Measurements from ENCODE around the gene APBB2.
"Not testable (repeated sequence)": the region's sequence is repeated elsewhere in the genome, so short reads cannot be mapped to it uniquely, and the experiment has no call there.

APBB2 gene

DNA sequence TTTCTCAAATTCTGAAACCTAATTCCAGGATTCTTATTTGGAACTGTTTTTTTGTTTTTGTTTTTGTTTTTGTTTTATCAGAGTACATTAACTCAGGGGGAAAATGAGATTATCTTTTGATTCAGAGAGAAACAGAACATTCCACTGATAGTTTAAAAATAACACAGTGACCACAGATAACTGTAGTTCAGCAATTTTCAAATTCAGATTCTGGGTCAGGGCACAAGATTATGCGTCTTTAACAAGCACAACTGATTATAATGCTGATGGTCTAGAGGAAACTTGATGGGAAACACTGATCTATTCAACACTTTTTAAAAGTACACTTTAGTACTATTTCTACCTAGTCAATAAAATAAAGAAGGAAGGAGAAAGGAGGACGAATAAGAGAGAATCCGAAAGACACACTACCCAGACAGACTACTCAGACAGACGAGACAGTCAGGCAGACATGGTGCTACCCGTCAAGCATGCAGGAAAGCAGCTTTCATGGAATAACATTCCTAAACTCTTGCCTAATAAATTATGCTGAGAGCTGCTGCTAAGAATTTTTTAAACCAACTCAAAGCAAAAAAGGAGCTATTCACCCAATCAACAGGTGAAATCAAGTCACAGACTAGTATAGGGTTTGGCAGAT lies 59.0 kb downstream of the APBB2 start:
- no peak for DNase-seq

DNA sequence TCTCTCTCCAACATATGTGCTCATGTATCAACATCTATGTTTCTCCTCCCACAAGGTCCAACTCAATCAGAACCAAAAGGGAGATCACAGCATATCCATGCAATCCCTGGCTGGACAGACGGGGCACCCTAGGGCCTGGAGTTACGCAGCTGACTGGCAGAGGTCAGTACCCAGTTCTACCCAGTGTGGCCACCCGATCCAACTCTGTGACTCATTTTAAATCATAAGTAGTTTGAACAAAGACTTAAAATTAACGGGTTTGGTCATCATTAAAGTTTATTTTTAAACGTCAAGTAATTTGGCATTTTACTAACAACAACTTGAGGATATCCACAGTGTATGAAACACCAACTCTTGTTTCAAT lies 59.5 kb downstream of the APBB2 start:
- DNase-seq = no peak

DNA sequence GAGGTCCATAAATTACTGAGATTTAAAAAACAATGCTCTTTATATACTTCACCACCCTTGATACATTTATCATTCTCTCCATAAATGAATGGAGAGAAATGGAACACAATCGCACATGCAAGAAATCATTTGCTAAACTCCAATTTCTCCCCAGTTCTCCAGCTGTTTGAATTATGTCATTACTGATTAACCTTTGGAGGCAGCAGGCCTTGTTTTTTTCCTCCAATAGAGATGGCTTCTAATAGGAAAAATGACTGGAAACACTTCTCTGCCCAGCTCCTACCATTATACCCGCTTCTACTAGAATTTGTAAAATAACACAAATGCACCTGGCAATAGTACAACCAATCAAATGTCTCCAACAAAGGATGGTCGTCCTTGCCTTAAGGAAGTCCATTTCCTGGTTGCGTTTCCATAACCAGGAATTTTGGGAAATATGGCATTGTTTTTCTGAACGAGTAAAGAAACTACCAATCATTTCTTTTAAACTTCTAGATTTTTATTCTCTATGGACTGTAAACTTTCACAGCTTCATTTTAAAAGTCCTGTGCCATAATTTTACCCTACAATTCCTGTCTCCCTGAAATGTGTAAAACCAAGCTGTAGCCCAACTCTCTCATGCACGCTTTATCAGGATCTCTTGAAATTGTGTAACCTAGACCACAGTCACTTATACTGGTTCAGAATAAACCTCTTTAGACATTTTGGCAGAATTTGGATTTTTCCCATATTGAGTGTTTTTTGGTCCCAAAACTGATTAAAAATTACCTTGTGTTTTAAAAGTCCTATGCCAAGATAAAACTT lies 60.1 kb downstream of the APBB2 start:
- DNase-seq = no peak

DNA sequence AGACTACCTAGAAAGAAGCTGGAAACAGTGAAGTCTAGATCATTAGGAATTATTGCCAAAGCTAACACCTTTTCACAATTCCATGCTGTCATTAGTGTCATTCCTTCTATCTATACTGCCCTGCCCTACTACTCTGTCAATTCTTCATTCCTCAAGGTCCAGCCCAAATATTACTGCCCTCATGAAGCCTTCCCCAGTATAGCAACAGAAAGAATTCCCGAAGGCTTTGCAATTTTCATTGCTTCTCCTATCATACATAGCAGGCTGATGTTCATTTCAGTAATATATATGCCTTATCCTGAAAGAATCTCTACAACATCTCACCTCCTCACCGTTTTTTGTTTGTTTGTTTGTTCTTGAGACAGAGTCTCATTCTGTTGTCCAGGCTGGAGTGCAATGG lies 63.9 kb downstream of the APBB2 start:
- DNase-seq = no peak

DNA sequence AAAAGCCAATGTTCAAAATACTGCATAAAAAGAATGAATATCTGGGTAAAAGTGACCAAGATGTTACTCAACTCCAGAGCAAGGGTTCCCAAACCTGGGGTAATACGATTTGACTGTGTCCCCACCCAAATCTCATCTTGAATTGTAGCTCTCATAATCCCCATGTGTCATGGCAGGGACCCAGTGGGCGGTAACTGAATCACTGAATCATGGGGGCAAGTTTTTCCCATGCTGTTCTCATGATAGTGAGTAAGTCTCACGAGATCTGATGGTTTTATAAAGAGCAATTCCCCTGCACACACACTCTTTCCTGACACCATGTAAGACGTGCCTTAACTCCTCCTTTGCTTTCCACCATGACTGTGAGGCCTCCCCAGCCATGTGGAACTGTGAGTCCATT lies 64.8 kb downstream of the APBB2 start:
- not testable (repeated sequence) for DNase-seq

DNA sequence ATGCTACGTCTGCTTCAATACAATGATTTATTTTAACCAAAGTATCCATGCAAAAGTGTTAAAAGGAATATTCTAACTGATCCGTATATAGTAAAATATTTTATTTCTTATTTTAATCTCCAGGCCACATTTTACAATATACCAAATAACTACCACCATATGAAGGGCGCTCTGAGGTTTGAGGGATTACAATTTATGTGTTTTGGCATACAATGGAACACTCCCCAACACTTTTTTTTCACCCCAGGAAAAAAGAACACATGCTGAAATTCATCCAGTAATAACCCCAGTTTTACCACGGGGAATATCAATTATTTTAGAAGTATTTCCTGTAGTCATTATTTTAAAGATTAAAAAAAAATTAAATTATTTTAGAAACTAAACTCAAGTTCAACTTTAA lies 65.4 kb downstream of the APBB2 start:
- no peak for DNase-seq

DNA sequence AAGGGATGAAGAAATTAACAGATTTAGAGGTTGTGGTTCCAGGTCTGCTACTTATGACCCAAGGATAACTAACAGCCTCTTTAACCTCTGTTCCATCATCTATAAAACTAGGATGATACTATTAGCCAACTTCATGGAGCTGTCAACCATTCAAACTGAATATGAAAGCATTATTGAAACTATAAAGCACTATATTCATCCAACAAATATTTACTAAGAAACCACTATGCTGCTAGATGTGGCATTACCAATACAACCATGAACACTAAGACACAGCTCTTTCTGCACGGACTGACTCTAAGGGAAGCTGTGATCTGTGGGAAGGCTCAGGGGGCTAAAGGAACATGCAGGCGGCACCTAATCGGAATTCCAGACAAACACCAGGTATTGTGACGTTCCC lies 66.0 kb downstream of the APBB2 start:
- no peak for DNase-seq

DNA sequence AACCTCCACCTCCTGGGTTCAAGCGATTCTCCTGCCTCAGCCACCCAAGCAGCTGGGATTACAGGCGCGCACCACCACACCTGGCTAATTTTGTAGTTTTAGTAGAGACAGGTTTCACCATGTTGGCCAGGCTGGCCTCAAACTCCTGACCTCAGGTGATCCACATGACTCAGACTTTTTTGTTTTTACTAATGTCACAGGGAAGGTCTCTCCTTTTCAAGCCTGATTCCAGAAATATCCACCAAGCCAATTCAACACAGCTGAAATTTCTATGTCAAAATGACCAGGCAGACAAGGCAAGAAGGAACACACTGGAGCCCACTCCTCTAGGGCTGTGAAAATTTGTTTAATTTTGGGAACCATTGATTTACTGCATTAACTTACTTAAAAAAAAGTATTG lies 66.8 kb downstream of the APBB2 start:
- not testable (repeated sequence) for DNase-seq

DNA sequence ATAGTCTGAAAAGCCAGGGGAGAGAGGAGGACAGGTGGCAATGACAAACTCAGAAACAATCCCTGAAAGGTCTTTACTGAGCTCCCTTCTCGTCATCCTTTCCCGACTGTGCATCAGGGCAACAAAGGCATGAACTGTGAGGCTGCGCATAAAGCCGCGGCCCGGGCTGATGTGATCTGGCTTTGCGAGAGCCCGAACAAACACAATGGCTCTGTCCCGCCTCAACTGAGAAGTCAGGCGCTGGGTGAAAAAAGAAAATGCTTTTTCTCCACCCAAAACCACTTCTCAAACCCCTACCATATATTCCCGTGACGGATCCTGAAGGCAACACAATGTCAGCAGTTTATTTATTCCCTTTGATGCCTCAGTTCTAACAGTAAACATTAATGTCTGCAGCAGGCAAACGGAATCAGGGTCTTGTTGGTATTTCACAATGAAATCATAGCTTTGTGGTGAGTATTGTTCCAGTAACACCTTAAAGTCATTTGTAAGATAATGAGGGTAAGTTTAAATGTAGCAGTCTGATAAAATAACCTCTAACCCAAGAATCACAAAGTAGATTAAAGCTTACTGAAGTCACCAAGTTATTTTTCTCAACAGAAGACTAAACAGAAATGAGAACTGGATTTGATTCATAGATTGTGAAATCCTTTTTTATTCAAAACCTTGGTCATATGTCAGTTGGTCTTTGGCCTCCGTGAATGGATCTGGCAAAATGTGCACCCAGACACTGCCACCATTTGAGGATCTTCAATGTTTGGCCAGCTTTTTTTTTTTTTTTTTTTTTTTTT lies 67.4 kb downstream of the APBB2 start:
- no peak for DNase-seq

DNA sequence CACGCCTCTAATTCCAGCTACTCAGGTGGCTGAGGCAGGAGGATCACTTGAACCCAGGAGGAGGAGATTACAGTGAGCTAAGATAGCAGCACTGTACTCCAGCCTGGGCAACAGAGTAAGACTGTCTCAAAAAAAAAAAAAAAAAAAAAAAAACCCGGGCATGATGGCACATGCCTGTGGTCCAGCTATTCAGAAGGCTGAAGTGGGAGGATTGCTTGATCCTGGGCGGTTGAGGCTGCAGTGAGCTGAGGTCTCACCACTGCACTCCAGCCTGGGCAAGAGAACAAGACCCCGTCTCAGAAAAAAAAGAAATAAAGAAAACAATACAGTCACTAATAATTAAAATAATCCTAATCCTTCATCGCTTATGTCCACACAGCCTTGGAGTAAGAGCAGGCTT lies 68.1 kb downstream of the APBB2 start:
- no peak for DNase-seq

DNA sequence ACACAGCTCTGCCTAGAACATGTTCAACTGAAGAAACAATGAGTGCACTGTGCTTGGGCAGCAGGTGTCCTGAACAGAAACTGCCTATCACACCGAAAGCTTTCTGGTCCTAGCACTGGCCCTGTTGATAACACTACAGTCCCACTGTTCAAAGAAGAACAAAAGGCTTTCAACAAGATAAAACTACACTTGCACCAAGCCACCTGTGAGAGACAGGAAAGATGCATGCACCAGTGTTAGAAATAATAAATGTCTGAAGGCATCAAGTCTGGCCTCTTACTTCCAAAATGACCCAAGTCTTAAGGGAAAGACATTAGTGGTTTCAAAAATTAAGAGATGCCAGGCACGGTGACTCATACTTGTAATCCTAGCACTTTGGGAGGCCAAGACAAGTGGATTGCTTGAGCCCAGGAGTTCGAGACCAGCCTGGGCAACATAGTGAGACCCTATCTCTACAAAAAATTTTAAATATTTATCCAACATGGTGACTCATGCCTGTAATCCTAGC lies 68.7 kb downstream of the APBB2 start:
- DNase-seq = no peak

DNA sequence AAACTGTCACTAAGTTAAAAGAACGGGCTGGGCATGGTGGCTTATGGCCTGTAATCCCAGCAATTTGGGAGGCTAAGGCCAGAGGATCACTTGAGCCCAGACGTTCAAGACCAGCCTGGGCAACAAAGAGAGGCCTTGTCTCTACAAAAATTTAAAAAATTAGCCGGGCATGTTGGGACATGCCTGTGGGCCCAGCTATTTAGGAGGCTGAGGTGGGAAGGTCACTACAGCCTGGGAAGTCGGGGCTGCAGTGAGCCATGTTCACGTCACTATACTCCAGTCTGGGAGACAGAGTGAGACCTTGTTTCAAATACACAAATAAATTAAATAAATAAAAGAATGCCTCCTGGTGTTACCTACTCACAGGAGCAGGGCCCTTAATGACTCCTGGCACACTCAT lies 69.5 kb downstream of the APBB2 start:
- no peak for DNase-seq

DNA sequence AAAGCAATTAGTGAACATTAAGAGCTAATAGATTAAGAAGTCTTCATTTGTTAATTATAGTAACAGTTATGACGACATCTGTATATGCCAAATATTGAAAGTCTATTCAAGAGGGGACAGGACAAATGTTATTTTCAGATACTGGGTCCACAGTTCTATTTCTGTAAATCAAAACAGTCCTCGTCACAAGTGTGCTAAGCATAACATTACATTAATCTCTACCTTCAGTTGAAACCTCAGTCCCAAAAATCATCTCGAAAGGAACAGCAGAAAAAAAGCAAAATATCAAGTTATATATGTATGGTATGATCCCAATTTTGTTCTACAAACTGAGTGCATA lies 70.3 kb downstream of the APBB2 start:
- no peak for DNase-seq

DNA sequence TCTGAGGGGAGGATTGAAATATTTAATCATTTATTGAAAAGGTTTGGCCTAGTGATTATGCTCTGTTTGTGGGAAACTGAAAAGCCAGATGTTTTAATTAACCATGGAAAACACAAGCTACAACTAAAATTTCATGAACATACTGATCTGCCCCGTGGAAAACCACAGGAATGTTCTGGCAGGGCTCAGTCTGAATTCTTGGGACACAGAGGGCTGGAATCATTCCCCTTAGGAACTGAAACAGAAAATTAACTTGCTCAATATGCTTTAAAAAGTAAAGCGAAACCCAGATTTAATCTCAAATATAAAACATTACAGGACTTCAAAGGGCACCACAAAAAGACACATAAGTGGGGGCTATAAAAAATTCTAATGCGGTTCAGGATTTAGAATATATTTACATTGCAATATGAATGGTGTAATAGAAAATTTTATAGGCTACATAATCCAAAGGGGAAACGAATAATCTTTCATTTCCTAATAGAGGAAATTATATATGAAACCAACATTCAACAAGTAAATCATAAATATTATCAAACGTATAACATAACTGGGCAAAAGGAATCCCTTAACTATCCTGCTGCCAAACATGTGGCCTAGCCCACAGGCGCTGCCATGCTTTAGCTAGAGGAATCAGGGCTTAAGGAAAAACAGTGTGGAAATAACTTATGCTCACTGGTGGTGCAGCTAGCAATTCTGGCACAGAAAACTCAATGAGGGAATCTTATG lies 70.9 kb downstream of the APBB2 start:
- no peak for DNase-seq

DNA sequence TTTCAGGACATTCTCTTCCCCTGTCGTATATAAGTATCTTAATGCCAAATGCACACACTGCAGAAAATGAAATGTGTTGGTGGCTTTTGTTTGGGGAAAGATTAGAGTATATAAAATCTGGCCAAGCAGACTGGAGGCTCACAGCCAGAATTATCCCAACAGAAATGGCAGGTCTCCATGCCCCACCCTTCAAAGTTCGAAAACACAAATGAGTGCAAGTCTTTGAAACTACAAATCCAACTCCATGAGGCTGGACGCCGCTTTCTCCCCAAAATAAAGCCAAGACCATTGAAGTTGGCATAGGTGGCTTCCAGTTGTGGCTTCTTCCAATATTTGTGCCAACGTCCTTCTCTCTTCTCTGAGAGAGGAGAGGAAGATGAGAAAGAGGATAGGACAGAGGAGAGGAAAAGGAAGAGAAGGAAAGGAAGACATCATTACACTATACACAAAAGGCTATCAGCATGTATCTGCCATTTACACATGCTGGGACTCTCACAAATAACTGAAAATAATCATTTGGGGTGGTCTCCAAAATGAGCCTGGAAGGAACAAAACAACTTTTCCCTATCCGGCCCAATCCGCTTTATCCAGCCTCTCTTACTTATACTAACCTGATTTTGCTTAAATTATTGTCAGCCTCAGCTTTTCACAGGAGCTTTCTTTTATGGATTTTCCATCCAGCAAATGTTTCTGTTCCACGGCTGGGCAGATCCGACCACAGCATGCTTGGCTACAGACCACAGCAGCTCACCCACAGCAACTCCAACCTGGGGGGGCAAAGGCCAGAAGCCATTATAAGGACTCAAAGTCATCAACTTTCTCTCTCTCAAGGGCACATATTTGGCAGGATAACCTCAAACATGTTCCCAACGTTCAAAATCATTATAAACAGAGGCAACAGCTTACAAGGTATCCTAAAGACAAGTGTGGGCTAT lies 71.7 kb downstream of the APBB2 start:
- no peak for DNase-seq

DNA sequence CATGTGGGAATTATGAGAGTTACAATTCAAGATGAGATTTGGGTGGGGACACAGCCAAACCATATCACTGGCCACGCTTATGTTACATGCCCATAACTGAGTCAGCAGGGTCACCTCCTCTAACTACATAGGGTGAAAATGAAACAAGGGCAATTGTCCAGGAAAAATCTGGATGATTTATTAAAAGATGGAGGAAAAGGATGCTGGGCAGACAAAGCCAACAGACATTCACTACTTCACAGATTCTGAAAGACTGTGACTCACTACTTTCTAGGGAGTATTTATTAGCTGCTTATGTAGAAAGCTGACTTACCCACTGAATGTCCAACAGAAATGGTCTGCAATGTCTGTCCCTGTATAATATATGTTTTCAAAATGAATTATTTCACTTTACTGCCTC lies 72.4 kb downstream of the APBB2 start:
- no peak for DNase-seq

DNA sequence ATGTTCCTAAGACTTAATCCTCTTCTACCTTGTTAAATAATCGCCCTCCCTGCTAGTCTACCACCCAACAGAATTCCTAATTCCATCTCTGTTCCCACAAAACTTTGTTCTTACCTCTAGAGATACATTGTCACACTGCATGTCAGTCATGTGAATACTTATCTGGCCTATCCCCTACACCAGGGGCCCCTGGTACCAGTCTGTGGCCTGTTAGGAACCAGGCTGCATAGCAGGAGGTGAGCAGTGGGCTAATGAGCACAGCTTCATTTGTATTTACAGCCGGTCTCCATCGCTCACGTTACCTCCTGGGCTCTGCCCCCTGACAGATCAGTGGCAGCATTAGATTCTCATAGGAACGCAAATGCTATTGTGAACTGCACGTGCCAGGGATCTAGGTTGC lies 73.9 kb downstream of the APBB2 start:
- no peak for DNase-seq

DNA sequence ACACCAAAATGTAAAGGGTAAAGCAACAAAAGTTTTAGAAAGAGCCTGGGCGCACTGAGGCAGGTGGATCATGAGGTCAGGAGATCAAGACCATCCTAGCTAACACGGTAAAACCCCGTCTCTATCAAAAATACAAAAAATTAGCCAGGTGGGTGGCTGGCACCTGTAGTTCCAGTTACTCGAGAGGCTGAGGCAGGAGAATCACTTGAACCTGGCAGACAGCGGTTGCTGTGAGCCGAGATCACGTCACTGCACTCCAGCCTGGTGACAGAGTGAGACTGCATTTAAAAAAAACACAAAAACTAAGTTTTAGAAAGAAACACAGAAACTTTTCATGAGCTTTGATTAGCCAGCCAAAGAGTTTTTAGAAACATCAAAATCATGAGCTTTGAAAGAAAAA lies 76.5 kb downstream of the APBB2 start:
- DNase-seq = no peak

DNA sequence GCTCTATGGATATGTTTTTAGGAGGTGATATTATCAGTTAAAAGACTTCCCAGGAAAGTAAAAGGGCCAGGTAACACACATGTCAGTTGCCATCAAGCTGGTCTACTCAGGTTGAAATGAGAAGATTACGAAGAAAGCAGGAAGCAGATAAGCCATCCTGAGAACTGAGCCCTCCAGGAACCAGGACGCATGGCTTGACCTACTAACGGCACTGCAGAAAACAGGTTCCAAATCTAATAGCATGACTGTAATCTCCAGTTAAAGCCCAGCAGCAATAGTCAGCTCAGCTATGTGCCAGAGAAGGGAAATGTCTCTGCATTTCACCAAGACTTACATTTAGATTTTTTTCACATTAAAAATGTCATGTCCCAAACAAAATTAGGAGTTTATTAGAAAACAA lies 77.9 kb downstream of the APBB2 start:
- no peak for DNase-seq

DNA sequence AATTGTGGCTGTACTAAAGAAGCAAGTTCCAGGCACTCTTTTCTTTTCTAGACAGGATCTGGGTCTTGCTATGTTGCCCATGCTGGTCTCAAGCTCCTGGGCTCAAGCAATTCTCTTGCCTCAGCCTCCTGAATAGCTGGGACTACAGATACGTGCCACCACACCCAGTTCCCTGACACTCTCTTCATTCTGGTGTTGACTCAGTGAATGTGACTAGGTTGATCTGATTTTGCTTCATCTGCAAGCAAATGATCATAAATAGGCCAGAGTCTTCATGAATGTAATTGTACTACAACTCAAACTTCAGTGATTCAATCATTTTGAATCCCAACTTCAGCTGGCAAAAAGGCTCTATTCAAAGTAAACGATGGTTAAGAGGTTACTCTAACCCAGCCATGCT lies 78.5 kb downstream of the APBB2 start:
- DNase-seq = no peak

DNA sequence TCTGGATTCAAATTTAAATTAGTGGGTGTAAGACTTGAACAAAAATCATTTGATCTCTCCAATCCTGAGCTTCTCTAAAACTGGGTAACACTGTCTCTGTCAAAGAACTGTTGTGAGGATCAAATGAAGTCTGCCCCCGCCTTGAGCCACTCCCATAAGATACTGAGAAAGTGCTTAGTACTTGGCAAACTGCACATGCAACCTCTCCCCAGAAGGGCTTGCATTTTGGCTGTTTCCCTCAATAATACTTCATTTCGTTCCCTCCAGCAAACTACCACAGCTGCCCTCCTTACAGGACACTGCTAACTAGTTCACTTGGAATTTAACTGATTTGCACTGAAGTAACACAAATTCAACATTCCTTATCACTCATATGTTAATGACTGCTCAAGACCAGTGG lies 79.8 kb downstream of the APBB2 start:
- no peak for DNase-seq

DNA sequence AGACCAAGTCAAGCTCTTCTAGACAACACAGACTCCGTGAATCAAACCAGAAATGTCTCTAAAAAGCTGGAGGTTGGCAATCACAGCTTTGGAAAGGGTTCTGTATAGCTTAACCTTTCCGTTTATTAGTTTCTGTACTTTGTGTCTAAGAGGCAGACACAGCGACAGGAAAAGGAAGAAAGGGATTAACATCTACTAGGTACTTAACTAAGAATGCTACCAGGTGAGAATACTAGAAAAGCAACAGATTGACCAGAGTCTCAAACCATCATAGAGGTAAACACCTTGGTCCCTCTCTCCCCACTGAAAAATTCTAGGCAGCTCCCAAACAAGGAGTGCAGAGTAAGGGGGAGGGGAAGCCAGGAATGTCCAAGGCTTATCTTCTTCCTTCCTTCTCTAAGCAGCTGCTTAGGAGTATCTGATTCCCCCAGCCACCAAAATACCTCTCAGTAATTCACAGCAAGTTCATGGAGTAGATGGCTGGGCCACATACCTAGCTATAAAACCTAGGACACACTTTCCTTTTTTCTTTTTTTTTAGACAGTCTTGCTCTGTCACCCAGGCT lies 80.8 kb downstream of the APBB2 start:
- DNase-seq = no peak

Measured in NCI-H2029 treated with DMSO at 0.1 percent for 48 hours (cell line).